ENCODE results near the gene TRAF1. TPM values are rescaled to one million over a fixed set of nuclear protein-coding genes. Genes with fewer than 3 reads are reported as not detected.

TRAF1 gene
- total RNA-seq, 4 donors from 2014 or later: 2.5 to 5.7 (median 2.8) TPM

- Histone ChIP-seq H3K4me1 (peaks cover 0 to 72% (median 41%) of the 10 kb centered on the region in 3 donors), H3K9me3 (no peaks in the 10 kb centered on the region), H3K27me3 (no peaks in the 10 kb centered on the region), H3K27ac (peak overlapping the region; percentile 71 to 97 (median 89)), H3K4me3 (no peak overlapping the region), H3K36me3 (no peaks in the 10 kb centered on the region)
- TF ChIP-seq, protein P1, sequence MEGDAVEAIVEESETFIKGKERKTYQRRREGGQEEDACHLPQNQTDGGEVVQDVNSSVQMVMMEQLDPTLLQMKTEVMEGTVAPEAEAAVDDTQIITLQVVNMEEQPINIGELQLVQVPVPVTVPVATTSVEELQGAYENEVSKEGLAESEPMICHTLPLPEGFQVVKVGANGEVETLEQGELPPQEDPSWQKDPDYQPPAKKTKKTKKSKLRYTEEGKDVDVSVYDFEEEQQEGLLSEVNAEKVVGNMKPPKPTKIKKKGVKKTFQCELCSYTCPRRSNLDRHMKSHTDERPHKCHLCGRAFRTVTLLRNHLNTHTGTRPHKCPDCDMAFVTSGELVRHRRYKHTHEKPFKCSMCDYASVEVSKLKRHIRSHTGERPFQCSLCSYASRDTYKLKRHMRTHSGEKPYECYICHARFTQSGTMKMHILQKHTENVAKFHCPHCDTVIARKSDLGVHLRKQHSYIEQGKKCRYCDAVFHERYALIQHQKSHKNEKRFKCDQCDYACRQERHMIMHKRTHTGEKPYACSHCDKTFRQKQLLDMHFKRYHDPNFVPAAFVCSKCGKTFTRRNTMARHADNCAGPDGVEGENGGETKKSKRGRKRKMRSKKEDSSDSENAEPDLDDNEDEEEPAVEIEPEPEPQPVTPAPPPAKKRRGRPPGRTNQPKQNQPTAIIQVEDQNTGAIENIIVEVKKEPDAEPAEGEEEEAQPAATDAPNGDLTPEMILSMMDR (IDR thresholded peaks at IDR 0.05): no peak
- TF ChIP-seq POLR2A (IDR thresholded peaks at IDR 0.05): no peak
- DNase-seq: no peak
- intact Hi-C loops (cut with DNase I): no loop called here
- 63 to 90% methylated on average over 4 to 5 of the region's 6 CpGs for WGBS, 2 donors
Observed at GRCh38 chr9:120919843-120920805, 6.5 kb downstream of the TRAF1 start.

DNA sequence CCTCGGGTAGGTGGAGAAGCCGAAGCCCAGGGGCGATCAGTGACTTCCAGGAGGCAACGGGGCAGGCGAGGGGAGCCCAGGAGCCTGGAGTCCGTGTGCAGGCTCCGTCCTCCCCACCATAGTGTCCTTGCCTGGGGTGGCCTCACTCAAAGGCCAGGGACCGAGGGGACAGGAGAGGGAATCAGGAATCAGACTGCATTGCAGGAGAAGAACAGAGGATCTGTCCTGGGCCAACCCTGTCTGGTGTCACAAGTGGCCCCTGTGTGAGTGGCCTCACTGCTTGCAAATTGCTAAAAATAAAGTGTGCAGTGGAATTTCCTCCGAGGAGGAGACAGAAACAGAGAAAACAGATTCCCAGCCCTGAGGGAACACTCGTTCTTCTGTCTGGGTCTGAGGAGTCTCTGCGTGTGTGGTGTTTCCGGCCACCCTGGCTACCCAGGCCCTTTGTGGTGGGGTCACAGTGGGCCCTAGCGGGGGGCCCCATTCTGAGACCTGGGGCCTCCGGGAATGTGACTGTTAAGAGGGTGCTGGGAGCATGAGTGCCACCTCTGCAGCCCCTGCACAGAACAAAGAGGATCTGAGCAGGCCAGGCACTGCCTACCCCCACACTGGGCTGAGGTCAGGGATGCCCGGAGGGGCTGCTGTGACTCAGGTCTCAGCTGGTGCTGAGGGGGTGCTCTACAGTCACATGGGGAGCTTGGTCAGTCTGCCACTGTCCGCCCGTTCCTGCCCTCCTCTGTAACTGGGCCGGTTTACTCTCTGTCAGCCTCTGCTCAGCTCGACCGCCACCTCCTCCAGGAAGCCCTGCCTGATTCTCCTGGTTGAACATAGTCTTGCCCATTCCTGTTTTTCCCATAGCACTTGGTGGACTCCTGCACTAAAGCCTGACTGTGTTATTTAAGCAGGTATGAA lies 7.4 kb downstream of the TRAF1 start:
- Histone ChIP-seq H3K27me3 (no peaks in the 10 kb centered on the region), H3K4me3 (no peak overlapping the region), H3K36me3 (no peaks in the 10 kb centered on the region), H3K27ac (peak overlapping the region; percentile 71 to 97 (median 89)), H3K9me3 (no peaks in the 10 kb centered on the region), H3K4me1 (peaks cover 0 to 78% (median 41%) of the 10 kb centered on the region in 3 donors)
- WGBS, 2 donors: 66 to 74% methylated on average over 8 to 12 of the region's 20 CpGs
- TF ChIP-seq POLR2A (IDR thresholded peaks at IDR 0.05): no peak
- TF ChIP-seq, protein P1 (IDR thresholded peaks at IDR 0.05): no peak
- intact Hi-C loops (cut with DNase I): no loop called here
- DNase-seq: no peak

DNA sequence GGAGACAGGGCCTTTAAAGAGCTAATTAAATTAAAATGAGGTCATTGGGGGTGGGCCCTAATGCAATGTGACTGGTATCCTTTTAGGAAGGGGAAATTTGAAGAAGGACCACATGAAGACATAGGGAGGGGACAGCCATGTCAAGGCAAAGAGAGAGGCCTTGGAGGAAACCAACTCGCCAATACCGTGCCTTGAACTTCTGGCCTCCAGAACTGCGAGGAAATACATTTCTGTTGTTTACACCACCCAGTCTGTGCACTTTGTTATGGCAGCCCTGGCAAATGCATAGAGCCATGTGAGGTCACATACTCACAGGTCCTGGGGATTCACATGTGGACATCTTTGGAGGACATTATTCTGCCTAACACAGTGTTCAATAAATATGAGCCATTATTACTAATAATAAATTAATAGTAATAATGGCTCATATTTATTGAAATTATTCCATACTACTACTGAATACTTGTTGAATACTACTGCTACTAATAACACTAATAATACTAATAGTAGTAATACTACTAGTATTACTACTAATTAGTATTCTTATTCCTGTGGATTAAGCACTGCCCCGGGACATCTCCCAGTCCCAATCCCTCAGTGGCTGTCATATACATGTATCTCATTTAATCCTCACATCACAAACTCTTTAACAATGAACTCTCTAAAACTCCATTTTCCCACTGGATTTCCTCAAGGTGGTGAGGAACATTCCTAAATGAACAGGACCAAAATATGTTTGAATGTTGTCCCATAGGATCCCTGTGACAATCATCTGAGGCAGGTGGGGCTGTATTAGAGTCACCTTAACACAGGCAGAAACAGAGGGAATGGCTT lies 8.4 kb downstream of the TRAF1 start:
- no peak for DNase-seq
- 87 to 96% methylated on average over 4 of the region's 4 CpGs for WGBS, 2 donors
- intact Hi-C loops (cut with DNase I): no loop called here
- Histone ChIP-seq H3K4me3 (no peak overlapping the region), H3K4me1 (peaks cover 0 to 78% (median 38%) of the 10 kb centered on the region in 3 donors), H3K27me3 (no peaks in the 10 kb centered on the region), H3K27ac (peak overlapping the region; percentile 71 to 97 (median 89)), H3K9me3 (no peaks in the 10 kb centered on the region), H3K36me3 (peaks cover 0 to 5% (median 0%) of the 10 kb centered on the region in 3 donors)
- TF ChIP-seq, protein P1 (IDR thresholded peaks at IDR 0.05): no peak
- no peak for TF ChIP-seq POLR2A (IDR thresholded peaks at IDR 0.05)

GRCh38 chr9:120916991-120917880 lies 9.4 kb downstream of the TRAF1 start:
- TF ChIP-seq POLR2A (IDR thresholded peaks at IDR 0.05): no peak
- TF ChIP-seq, protein P1 (IDR thresholded peaks at IDR 0.05): no peak
- Histone ChIP-seq H3K4me1 (peaks cover 0 to 70% (median 38%) of the 10 kb centered on the region in 3 donors), H3K27ac (peak overlapping the region; percentile 19 to 97 (median 88)), H3K36me3 (peaks cover 0 to 13% (median 0%) of the 10 kb centered on the region in 3 donors), H3K9me3 (no peaks in the 10 kb centered on the region), H3K27me3 (no peaks in the 10 kb centered on the region), H3K4me3 (no peak overlapping the region)
- no peak for DNase-seq
- 77 to 88% methylated on average over 8 of the region's 8 CpGs for WGBS, 2 donors
- intact Hi-C loops (cut with DNase I): no loop called here

Measured in esophagus squamous epithelium (tissue), 5 donors.